Jurkat, Clone E6-1 (cell line): Measurements from ENCODE around the gene RPP30.

ENCODE experiments used
- DNase-seq: peaks from one replicate; pipeline ENCODE4 v3.0.0-alpha.2; 2011; ENCODE audit warnings: low read depth, low spot score
- H3K4me3 ChIP-seq: 2 replicates; pipeline ENCODE4 v1.5.1; 2011; ENCODE audit warnings: mild to moderate bottlenecking, low read length, control low read depth, moderate library complexity

The RPP30 gene

DNA sequence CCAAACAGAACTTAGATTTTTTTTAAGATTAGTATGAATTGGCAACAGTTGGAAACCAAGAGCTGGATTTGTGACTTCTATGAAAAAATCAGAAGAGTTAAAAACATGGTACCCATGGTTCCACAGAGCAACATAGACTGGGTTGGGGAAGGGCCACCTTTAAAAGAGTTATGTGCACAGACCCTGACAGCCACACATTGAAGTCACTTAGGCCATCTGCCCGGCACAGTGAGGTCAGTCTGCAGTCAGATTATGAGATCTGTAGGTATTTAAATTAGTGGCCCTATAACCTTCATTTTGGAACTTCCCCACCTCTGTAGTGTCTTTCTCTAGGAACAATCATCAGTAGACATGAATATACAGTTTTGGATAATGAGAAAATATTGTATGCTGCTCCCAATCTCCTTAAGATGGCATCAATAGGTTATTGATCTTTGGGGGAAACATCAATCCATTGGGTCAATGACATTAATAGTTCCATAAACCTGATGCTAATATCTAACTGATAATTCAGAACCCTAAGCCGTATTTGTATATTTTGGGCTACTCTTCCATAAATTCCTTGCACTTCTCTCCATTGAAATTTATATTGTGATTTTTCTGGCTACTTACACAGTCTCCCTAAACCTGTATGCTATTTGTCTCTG lies 42.1 kb downstream of the RPP30 start:
- no peak for DNase-seq
- no peak overlapping the region for H3K4me3 ChIP-seq

DNA sequence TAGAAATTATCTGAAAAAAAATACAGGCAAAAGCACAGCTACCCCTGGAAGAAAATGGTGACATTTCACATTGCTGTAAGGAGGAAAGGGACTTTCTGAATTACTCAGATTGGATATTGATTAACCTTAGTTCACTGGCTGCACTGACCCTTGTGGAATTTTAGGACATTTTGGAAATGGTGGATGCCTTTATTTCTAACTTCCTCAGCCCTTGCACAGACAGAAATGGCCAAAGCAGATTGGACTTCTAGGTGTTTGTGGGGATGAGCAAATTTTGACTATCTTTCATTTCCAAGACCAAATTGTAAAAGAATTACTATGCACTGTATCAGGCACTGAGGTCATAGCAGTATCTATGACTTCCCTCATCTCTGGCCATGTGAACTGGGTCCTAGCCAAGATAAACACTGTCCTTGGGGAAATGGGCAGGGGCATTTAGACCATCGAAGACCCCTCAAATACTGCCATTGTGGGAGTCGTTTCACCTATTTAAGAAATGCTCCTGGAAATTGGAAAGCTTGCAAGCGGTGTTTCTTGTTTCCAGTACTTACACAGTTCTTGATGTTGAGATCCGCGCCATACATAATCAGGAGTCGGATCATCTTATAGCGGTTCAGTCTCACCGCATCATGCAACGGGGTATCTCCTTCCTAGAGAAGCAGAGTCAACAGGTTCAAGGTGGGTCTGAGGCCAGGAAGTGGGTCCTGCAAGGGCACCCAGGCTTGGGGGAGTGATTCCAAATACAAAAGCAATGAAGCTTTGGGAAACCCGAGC lies 43.4 kb downstream of the RPP30 start:
- no peak for DNase-seq
- H3K4me3 ChIP-seq: no peak overlapping the region

DNA sequence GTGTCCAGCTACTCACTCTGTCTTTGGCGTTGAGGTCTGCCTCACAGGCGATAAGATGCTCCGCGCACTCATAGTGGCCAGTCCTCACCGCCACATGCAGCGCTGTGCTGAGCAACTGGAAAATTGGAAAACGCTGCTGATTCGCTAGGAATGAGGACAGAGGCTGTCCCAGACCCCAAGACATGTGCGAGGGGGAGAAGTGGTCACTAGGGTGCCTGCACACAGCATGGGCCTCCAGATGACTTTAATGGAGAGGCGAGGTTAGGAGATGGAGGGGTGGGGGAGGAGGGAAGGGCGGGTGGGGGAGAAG lies 43.9 kb downstream of the RPP30 start:
- H3K4me3 ChIP-seq: no peak overlapping the region
- DNase-seq: no peak

GRCh38 chr10:90916392-90917237 lies 44.8 kb downstream of the RPP30 start:
- no peak for DNase-seq
- no peak overlapping the region for H3K4me3 ChIP-seq

DNA sequence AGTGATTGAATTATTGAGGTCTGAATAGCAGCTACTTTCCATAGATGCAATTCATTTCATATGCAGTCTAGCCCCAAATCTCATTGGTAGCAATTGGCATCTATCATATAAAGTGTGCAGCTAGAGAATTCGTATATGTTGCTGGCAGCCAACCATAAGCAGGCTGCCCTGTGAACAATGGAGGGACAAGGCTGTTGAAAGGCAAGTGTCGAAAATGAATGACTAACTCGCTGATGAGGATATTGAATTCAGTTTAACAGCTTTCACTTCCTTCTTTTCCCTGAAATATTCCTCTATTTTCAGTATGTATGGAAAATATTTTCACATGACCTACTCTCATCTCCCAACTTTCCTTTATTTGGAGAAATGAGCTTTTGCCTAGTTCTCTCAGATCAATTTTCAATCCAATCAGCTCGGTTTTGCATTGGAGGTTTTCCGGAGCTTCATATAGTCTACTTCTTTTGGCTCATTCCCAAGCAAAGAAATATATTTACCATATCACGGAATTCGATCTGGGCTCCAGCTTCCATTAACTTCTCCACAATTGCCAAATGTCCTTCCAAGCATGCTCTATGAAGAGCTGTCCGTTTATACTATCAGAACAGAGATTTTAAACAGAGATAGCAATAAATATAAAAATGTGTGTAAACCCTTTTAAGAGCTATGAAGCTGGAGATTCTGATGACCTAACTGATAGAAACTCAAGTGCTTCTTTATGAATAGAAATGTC lies 45.6 kb downstream of the RPP30 start:
- DNase-seq: no peak

DNA sequence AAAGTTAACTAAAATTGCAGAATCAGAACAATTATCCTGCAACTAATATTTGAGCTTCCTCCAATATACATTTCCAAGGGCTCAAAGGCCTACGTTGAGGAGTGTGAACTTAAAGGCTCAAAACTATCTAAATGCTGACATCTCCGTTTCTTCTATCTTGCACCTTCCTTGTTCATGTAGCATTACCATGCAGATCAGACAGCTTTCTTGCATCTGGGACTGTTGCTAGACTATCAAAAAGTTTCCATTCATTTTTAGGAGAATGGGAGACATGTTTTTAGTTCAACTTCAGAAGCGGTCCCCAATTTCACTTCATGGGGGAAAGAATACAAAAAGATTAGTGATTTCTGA lies 46.2 kb downstream of the RPP30 start:
- DNase-seq: no peak
- H3K4me3 ChIP-seq: no peak overlapping the region

More for the DNA sequence above, 45.6 kb downstream of the RPP30 start:
- no peak overlapping the region for H3K4me3 ChIP-seq

- no peak for DNase-seq
- H3K4me3 ChIP-seq: no peak overlapping the region
Measured at GRCh38 chr10:90919683-90920574, 48.2 kb downstream of the RPP30 start.

GRCh38 chr10:90920986-90921666 lies 49.4 kb downstream of the RPP30 start, which contains the start of gene ANKRD1:
Gene ANKRD1, minus strand, starts transcription at chr10:90921087. Its CDS starts 60 bp downstream, at chr10:90921027.
- H3K4me3 ChIP-seq: no peak within 1 kb of the TSS
- DNase-seq: no peak

GRCh38 chr10:90921906-90922305 lies 50.1 kb downstream of the RPP30 start:
- no peak for DNase-seq
- H3K4me3 ChIP-seq: no peak overlapping the region

GRCh38 chr10:90923111-90923731 lies 51.4 kb downstream of the RPP30 start:
- DNase-seq: no peak
- H3K4me3 ChIP-seq: no peak overlapping the region

GRCh38 chr10:90924552-90924951 lies 52.8 kb downstream of the RPP30 start:
- DNase-seq: no peak
- H3K4me3 ChIP-seq: no peak overlapping the region

- H3K4me3 ChIP-seq: no peak overlapping the region
- no peak for DNase-seq
Measured at GRCh38 chr10:90925079-90926029, 53.6 kb downstream of the RPP30 start.

DNA sequence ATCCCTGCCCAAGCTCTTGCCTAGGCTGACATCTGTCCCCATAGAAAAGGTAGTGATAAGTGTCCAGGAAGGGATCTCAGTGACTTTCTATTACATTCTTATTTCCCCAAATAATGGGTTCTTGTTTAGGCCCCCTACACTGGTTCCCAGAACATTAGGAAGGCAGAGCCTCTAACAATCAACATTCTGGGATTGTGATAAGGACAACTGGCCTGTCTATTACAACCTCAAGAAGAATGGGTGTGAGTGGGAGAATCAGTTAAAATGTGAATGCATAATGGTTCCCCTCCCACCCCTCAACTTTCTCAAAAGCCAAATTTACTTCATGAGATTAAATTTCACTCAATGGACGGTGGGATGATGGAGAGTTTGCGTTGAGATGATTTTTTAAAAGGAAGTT lies 55.5 kb downstream of the RPP30 start:
- DNase-seq: no peak
- no peak overlapping the region for H3K4me3 ChIP-seq

DNA sequence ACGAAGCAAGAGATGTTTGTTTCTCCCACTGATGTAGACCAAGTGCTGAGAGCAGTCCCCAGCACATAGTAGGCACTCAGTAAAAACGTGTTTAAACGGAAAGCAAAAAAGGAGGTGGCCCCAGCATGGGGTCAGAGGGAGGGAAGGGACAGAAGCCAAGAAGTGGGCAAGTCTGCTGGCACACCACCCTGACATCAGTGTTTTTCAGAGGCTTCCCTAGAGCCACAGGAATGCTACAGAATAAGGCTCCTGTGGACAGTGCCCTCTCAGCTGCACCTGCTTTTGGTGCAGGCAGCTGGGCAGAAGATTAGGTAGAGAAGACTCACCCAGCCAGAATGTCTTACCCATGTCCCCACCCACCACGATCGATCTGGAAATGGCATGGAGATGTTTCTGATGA lies 57.4 kb downstream of the RPP30 start:
- DNase-seq: no peak
- H3K4me3 ChIP-seq: no peak overlapping the region

- H3K4me3 ChIP-seq: no peak overlapping the region
- no peak for DNase-seq
Measured at GRCh38 chr10:90930070-90930837, 58.5 kb downstream of the RPP30 start.
